ENCODE data around the gene LCE3E. TPM values are rescaled to one million over a fixed set of nuclear protein-coding genes. Genes with fewer than 3 reads are reported as not detected.

The LCE3E gene
- total RNA-seq, 1 experiment from 2014 or later = not detected

GRCh38 chr1:152546704-152547103, 19.9 kb downstream of the LCE3E start:
- no peak for TF ChIP-seq TCF7L2 (IDR thresholded peaks at IDR 0.05; ENCODE audit: borderline replicate concordance, extremely low read depth, insufficient read depth, insufficient read length)
- TF ChIP-seq RAD21 (IDR thresholded peaks at IDR 0.05; ENCODE audit: low read depth) = no peak
- no peak for TF ChIP-seq SIN3A (IDR thresholded peaks at IDR 0.05; ENCODE audit: low read depth)
- no peak for TF ChIP-seq YY1 (IDR thresholded peaks at IDR 0.05; ENCODE audit: extremely low read depth, insufficient replicate concordance, low read depth, low read length)
- TF ChIP-seq, protein P1, sequence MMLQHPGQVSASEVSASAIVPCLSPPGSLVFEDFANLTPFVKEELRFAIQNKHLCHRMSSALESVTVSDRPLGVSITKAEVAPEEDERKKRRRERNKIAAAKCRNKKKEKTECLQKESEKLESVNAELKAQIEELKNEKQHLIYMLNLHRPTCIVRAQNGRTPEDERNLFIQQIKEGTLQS (IDR thresholded peaks at IDR 0.05) = no peak
- no peak for TF ChIP-seq POLR2A (IDR thresholded peaks at IDR 0.05; ENCODE audit: borderline replicate concordance, extremely low read depth, insufficient read depth, insufficient read length)
- TF ChIP-seq, protein P2, sequence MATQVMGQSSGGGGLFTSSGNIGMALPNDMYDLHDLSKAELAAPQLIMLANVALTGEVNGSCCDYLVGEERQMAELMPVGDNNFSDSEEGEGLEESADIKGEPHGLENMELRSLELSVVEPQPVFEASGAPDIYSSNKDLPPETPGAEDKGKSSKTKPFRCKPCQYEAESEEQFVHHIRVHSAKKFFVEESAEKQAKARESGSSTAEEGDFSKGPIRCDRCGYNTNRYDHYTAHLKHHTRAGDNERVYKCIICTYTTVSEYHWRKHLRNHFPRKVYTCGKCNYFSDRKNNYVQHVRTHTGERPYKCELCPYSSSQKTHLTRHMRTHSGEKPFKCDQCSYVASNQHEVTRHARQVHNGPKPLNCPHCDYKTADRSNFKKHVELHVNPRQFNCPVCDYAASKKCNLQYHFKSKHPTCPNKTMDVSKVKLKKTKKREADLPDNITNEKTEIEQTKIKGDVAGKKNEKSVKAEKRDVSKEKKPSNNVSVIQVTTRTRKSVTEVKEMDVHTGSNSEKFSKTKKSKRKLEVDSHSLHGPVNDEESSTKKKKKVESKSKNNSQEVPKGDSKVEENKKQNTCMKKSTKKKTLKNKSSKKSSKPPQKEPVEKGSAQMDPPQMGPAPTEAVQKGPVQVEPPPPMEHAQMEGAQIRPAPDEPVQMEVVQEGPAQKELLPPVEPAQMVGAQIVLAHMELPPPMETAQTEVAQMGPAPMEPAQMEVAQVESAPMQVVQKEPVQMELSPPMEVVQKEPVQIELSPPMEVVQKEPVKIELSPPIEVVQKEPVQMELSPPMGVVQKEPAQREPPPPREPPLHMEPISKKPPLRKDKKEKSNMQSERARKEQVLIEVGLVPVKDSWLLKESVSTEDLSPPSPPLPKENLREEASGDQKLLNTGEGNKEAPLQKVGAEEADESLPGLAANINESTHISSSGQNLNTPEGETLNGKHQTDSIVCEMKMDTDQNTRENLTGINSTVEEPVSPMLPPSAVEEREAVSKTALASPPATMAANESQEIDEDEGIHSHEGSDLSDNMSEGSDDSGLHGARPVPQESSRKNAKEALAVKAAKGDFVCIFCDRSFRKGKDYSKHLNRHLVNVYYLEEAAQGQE (IDR thresholded peaks at IDR 0.05; ENCODE audit: low read depth) = no peak
- TF ChIP-seq FOSL1 (IDR thresholded peaks at IDR 0.05; ENCODE audit: low read depth) = no peak
- no peak for TF ChIP-seq EZH2 (IDR thresholded peaks at IDR 0.05)
- no peak for TF ChIP-seq POLR2AphosphoS5 (IDR thresholded peaks at IDR 0.05; ENCODE audit: low read depth, low read length)
- TF ChIP-seq ZFX (IDR thresholded peaks at IDR 0.05) = no peak
- TF ChIP-seq ZNF274 (IDR thresholded peaks at IDR 0.05; ENCODE audit: low read depth, low read length) = no peak
- TF ChIP-seq CEBPB (IDR thresholded peaks at IDR 0.05; ENCODE audit: low read depth) = no peak
- no peak for TF ChIP-seq SP1 (IDR thresholded peaks at IDR 0.05; ENCODE audit: low read depth)
- TF ChIP-seq, protein P3, sequence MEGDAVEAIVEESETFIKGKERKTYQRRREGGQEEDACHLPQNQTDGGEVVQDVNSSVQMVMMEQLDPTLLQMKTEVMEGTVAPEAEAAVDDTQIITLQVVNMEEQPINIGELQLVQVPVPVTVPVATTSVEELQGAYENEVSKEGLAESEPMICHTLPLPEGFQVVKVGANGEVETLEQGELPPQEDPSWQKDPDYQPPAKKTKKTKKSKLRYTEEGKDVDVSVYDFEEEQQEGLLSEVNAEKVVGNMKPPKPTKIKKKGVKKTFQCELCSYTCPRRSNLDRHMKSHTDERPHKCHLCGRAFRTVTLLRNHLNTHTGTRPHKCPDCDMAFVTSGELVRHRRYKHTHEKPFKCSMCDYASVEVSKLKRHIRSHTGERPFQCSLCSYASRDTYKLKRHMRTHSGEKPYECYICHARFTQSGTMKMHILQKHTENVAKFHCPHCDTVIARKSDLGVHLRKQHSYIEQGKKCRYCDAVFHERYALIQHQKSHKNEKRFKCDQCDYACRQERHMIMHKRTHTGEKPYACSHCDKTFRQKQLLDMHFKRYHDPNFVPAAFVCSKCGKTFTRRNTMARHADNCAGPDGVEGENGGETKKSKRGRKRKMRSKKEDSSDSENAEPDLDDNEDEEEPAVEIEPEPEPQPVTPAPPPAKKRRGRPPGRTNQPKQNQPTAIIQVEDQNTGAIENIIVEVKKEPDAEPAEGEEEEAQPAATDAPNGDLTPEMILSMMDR (IDR thresholded peaks at IDR 0.05 in 2 of 3, conservative IDR thresholded peaks at IDR 0.05 in 1 of 3; ENCODE audit: borderline replicate concordance in 1 of 3, insufficient read depth in 1 of 3, low read depth in 2 of 3, low read length in 2 of 3) = no peak
- TF ChIP-seq SRF (IDR thresholded peaks at IDR 0.05; ENCODE audit: low read depth) = no peak
- TF ChIP-seq, protein P4, sequence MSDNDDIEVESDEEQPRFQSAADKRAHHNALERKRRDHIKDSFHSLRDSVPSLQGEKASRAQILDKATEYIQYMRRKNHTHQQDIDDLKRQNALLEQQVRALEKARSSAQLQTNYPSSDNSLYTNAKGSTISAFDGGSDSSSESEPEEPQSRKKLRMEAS (IDR thresholded peaks at IDR 0.05) = no peak
- no peak for TF ChIP-seq JUND (IDR thresholded peaks at IDR 0.05)
- H3K36me3 ChIP-seq (ENCODE audit: control insufficient read depth in 1 of 2, insufficient read depth in 2 of 2, low read length in 2 of 2) = no peaks in the 10 kb centered on the region
- H2AFZ ChIP-seq (ENCODE audit: low read depth, low read length, poor library complexity, severe bottlenecking) = no peak overlapping the region
- no peak overlapping the region for H3K27ac ChIP-seq (ENCODE audit: low read depth, low read length)
- no TSS peak for BruUV-seq (replicated peaks)
- DNase-seq (ENCODE audit: low read depth, low spot score) = no peak
- ATAC-seq = no peak
- no peaks in the 10 kb centered on the region for H3K79me2 ChIP-seq (ENCODE audit: insufficient read depth, low read length)
- H3K9me3 ChIP-seq (ENCODE audit: control insufficient read depth in 1 of 2, insufficient read depth in 1 of 2, low read depth in 1 of 2, low read length in 2 of 2) = no peaks in the 10 kb centered on the region
- no peaks in the 10 kb centered on the region for H3K9me2 ChIP-seq (ENCODE audit: insufficient read depth)
- no peak overlapping the region for H3K9ac ChIP-seq (ENCODE audit: low read length)
- intact Hi-C loops (cut with micrococcal nuclease) = no loop called here
- no peaks in the 10 kb centered on the region for H3K4me1 ChIP-seq (ENCODE audit: control insufficient read depth in 1 of 2, insufficient read depth in 2 of 2, low read length in 2 of 2)
- POLR2A ChIA-PET = no interaction called here
- no peak overlapping the region for H3K4me2 ChIP-seq (ENCODE audit: low read length)
- H3K27me3 ChIP-seq (ENCODE audit: insufficient read depth, low read length) = no peaks in the 10 kb centered on the region
- RAD21 ChIA-PET (ENCODE audit: low non-redundant PET in 1 of 2, low total read pairs in 2 of 2, uncharacterized antibody in 2 of 2, unreplicated experiment in 2 of 2) = no interaction called here
- CTCF ChIA-PET = interaction anchor here (1.2 kb wide), 1 partner anchor 13 kb away, joined by 3 read pairs; no protein-coding TSS in a partner anchor
- no peaks in the 10 kb centered on the region for H4K20me1 ChIP-seq (ENCODE audit: insufficient read depth)
- H3K4me3 ChIP-seq (replicated peaks in 1 of 2; ENCODE audit: low read depth in 1 of 2, low read length in 2 of 2) = no peak overlapping the region

Measured in HCT116 (cell line).